ENCODE data around the gene GBP3.

The GBP3 gene

DNA sequence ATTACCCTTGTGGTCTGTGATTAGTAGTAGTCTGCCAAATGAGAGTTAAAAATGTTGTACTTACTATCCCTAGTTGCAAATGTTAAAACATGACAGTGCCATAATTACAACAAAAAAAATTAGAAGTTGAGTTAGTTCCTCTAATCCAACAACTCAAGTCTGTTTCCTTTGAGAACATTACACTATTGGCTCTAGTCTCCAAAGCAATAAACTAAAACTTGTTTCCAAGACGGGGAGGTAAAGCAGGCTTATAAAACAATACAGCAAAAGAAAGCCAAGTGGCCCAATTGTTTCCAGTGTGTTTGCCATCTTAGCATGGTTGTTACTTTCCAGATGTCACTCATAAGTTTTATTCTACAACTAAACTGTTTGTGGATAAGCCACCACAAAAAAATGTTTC is 41.8 kb downstream of the GBP3 start:
- no peak overlapping the region for H2AFZ ChIP-seq (ENCODE audit: low read length)
- no peaks in the 10 kb centered on the region for H4K20me1 ChIP-seq (ENCODE audit: insufficient read depth, low read length)
- no peaks in the 10 kb centered on the region for H3F3A ChIP-seq (ENCODE audit: insufficient read depth, low read length)
- no peak overlapping the region; the same call in 1 of the 2 replicates for H3K4me2 ChIP-seq (ENCODE audit: low read length)
- no peaks in the 10 kb centered on the region for H3K9me2 ChIP-seq (ENCODE audit: low read depth, low read length)
- H3K27me3 ChIP-seq (ENCODE audit: insufficient read depth, low read length) = no peaks in the 10 kb centered on the region
- H3K9ac ChIP-seq (ENCODE audit: low read length) = no peak overlapping the region
- no peak overlapping the region for H3K4me3 ChIP-seq (ENCODE audit: low read depth, low read length, poor library complexity, severe bottlenecking)
- H3K27ac ChIP-seq (ENCODE audit: low read depth, low read length, poor library complexity, severe bottlenecking) = no peak overlapping the region
- no peak for TF ChIP-seq EZH2 (IDR thresholded peaks at IDR 0.05; ENCODE audit: borderline replicate concordance, low read length)
- TF ChIP-seq, protein P1, sequence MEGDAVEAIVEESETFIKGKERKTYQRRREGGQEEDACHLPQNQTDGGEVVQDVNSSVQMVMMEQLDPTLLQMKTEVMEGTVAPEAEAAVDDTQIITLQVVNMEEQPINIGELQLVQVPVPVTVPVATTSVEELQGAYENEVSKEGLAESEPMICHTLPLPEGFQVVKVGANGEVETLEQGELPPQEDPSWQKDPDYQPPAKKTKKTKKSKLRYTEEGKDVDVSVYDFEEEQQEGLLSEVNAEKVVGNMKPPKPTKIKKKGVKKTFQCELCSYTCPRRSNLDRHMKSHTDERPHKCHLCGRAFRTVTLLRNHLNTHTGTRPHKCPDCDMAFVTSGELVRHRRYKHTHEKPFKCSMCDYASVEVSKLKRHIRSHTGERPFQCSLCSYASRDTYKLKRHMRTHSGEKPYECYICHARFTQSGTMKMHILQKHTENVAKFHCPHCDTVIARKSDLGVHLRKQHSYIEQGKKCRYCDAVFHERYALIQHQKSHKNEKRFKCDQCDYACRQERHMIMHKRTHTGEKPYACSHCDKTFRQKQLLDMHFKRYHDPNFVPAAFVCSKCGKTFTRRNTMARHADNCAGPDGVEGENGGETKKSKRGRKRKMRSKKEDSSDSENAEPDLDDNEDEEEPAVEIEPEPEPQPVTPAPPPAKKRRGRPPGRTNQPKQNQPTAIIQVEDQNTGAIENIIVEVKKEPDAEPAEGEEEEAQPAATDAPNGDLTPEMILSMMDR (IDR thresholded peaks at IDR 0.05; ENCODE audit: low read length) = no peak
- H3K4me1 ChIP-seq (ENCODE audit: insufficient read depth, low read length, severe bottlenecking) = peaks cover 21% of the 10 kb centered on the region
- H3K79me2 ChIP-seq (ENCODE audit: insufficient read depth, low read length) = peaks cover 9% of the 10 kb centered on the region; the same call in 1 of the 2 replicates
- no peaks in the 10 kb centered on the region for H3K9me3 ChIP-seq (ENCODE audit: low read length)
- H3K36me3 ChIP-seq (ENCODE audit: insufficient read depth, low read length) = peaks cover 9% of the 10 kb centered on the region; the same call in 1 of the 2 replicates

DNA sequence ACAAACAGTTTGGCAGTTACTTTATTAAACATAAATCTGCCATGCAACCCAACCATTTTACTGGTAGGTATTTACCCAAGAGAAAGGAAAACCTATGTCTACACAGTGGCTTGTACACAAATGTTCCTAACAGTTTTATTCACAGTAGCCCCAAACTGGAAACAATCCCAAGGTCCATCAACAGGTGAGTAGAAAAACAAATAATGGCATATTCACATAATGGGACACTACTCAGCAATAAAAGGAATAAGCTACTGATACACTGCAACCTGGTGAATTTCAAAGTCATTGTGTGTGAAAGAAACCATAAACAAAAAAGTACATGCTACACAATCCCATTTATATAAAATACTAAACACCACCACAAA is 42.9 kb downstream of the GBP3 start:
- no peaks in the 10 kb centered on the region for H3K27me3 ChIP-seq (ENCODE audit: insufficient read depth, low read length)
- H3K4me1 ChIP-seq (ENCODE audit: insufficient read depth, low read length, severe bottlenecking) = peaks cover 13% of the 10 kb centered on the region
- no peak overlapping the region for H2AFZ ChIP-seq (ENCODE audit: low read length)
- H3K9me3 ChIP-seq (ENCODE audit: low read length) = no peaks in the 10 kb centered on the region
- H3K9ac ChIP-seq (ENCODE audit: low read length) = no peak overlapping the region
- H3F3A ChIP-seq (ENCODE audit: insufficient read depth, low read length) = no peaks in the 10 kb centered on the region
- no peaks in the 10 kb centered on the region for H4K20me1 ChIP-seq (ENCODE audit: insufficient read depth, low read length)
- no peak overlapping the region for H3K4me2 ChIP-seq (ENCODE audit: low read length)
- H3K9me2 ChIP-seq (ENCODE audit: low read depth, low read length) = no peaks in the 10 kb centered on the region
- H3K27ac ChIP-seq (ENCODE audit: low read depth, low read length, poor library complexity, severe bottlenecking) = no peak overlapping the region
- H3K79me2 ChIP-seq (ENCODE audit: insufficient read depth, low read length) = peaks cover 7% of the 10 kb centered on the region; the same call in 1 of the 2 replicates
- no peak for TF ChIP-seq EZH2 (IDR thresholded peaks at IDR 0.05; ENCODE audit: borderline replicate concordance, low read length)
- TF ChIP-seq, protein P1 (IDR thresholded peaks at IDR 0.05; ENCODE audit: low read length) = no peak
- peaks cover 9% of the 10 kb centered on the region; the same call in 1 of the 2 replicates for H3K36me3 ChIP-seq (ENCODE audit: insufficient read depth, low read length)
- H3K4me3 ChIP-seq (ENCODE audit: low read depth, low read length, poor library complexity, severe bottlenecking) = no peak overlapping the region

DNA sequence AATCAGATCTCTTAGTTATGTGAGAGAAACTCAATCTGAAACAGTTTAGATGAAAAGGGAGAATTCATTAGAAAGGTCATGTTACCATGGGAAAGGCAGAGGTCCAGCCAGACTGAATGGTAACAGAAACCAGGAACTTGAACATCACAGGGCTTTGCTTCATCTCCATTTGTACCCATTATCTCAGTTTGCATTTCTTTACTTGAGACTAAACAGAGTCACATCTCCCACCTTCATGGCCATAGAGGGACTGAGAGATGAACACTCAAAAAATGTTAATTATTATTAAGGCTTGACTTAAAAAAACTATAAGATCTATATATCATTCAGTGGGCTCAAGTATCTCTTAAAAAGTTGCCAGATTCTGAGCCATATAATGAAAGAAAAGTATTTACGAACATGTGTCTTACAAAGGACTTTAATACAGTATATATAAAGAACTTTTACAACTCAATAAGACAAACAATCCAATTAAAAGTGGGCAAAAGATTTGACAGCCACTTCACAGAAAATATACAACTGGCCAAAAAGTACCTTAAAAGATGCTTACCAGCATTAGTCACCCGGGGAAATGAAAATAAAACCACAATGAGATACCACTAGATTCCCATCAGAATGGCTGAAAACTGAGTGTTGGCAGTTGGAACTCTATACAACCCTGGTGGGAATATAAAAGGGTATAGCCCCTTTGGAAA is 43.5 kb downstream of the GBP3 start:
- no peak overlapping the region for H2AFZ ChIP-seq (ENCODE audit: low read length)
- H3K27ac ChIP-seq (ENCODE audit: low read depth, low read length, poor library complexity, severe bottlenecking) = no peak overlapping the region
- H3K4me2 ChIP-seq (ENCODE audit: low read length) = no peak overlapping the region
- no peaks in the 10 kb centered on the region for H3K9me3 ChIP-seq (ENCODE audit: low read length)
- no peaks in the 10 kb centered on the region for H3F3A ChIP-seq (ENCODE audit: insufficient read depth, low read length)
- H3K9me2 ChIP-seq (ENCODE audit: low read depth, low read length) = no peaks in the 10 kb centered on the region
- no peaks in the 10 kb centered on the region for H3K27me3 ChIP-seq (ENCODE audit: insufficient read depth, low read length)
- no peaks in the 10 kb centered on the region for H4K20me1 ChIP-seq (ENCODE audit: insufficient read depth, low read length)
- H3K36me3 ChIP-seq (ENCODE audit: insufficient read depth, low read length) = peaks cover 9% of the 10 kb centered on the region; the same call in 1 of the 2 replicates
- TF ChIP-seq EZH2 (IDR thresholded peaks at IDR 0.05; ENCODE audit: borderline replicate concordance, low read length) = no peak
- TF ChIP-seq, protein P1 (IDR thresholded peaks at IDR 0.05; ENCODE audit: low read length) = no peak
- H3K4me3 ChIP-seq (ENCODE audit: low read depth, low read length, poor library complexity, severe bottlenecking) = no peak overlapping the region
- H3K4me1 ChIP-seq (ENCODE audit: insufficient read depth, low read length, severe bottlenecking) = peaks cover 7% of the 10 kb centered on the region
- 0 out of 2 replicates have a peak, but pooled peaks cover 6% of the 10 kb centered on the region for H3K79me2 ChIP-seq (ENCODE audit: insufficient read depth, low read length)
- H3K9ac ChIP-seq (ENCODE audit: low read length) = no peak overlapping the region

Data from OCI-LY1 (cell line).